Right lung (tissue), 5 donors: Measurements from ENCODE around the gene HGS. TPM values are rescaled to one million over a fixed set of nuclear protein-coding genes. Genes with fewer than 3 reads are reported as not detected.
"Not testable (repeated sequence)": the region's sequence is repeated elsewhere in the genome, so short reads cannot be mapped to it uniquely, and the experiment has no call there.

Source experiments
- DNase-seq, 2 donors: peaks; one replicate each; pipeline ENCODE4 v3.0.0-alpha.2; 2013
- polyA plus RNA-seq, 5 donors: library from polyadenylated mRNA; unstranded; fragments of 120-200 nt; gene quantifications; one replicate each; pipeline versions ENCODE4 v1.2.1 to v1.2.3, GENCODE V29; 2013; ENCODE audit warnings: inconsistent platforms in 1 of 5, low replicate concordance in 1 of 5; ENCODE audit not compliant: insufficient read length in 5 of 5, insufficient read depth in 1 of 5

Gene HGS
- polyA plus RNA-seq, 5 donors = 76.4 to 92.3 (median 82.1) TPM

DNA sequence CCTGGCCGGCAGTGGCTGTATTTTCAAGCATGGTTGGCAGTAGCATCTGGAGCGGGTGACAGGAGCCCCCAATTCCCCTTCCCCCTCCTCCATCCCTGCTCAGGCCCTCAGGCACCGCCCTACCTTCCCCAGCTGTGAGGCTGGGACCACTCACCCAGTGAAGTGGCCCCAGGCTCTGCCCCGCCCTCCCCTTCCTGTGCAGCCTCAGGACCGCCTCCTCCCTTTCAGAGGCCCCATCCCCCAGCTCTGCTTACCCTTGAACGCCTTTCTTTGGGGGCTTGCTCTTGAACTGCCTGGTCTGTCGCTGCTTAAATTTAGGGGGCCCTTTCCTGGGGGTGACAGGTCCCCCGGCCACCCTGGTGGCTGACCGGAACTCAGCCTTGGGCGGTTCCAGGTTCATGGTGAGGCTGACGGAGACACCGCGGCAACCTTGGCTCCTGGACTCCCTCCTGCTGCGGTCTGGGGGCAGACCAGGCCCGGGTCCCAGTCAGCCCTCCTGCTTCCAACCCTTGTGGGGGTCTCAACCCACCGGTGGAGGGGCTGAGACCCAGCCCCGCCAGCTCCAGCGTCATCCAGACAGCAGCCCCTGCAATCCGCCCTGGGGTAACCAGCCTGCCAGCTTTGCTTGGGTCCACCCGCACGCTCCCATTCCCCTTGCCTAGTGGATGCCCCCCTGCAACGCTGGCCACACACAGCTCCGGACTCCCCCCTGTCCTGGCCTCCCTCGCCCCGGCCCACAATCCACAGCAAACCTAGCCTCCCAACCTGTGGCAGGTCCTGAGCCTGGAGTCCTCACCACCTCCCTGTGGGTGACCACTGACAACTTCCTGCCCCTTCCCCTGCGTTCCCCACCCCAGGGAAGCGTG lies 30.7 kb upstream of the HGS start:
- no peak for DNase-seq

DNA sequence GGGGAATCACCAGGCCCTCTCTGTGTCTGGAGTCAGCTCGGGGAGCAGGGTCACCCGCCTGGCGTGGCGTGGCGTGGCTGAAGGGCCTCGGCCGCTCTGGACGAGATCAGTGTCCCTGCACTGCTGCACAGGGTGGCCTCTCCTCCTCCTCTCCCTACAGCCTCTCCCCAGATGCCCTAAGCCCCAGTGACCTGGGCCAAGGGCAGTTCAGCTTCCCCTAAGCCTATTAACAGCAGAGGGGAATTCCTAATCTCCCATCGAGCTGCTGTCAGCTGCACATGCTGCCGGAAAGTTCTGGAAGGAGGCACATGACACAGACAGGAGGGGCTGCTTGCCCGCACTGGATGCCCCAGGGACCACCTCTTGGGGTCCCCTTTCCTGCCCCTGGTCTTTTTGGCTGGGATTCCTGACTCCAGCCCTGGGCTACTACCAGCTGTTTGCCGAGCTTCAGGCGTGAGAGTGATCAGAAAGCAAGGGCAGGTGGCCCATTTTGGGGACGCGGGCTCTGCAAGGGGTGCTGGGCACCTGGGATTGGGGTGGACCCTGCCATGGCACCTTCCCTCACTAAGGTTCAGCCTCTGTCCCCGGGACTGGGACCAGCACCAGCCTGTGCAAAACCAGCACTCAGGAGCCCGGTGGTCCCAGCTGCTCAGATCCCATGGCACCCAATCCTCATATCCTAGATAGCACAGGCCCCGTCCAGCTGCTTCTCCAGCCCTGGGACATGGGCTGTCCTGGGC lies 28.3 kb upstream of the HGS start:
- no peak for DNase-seq

DNA sequence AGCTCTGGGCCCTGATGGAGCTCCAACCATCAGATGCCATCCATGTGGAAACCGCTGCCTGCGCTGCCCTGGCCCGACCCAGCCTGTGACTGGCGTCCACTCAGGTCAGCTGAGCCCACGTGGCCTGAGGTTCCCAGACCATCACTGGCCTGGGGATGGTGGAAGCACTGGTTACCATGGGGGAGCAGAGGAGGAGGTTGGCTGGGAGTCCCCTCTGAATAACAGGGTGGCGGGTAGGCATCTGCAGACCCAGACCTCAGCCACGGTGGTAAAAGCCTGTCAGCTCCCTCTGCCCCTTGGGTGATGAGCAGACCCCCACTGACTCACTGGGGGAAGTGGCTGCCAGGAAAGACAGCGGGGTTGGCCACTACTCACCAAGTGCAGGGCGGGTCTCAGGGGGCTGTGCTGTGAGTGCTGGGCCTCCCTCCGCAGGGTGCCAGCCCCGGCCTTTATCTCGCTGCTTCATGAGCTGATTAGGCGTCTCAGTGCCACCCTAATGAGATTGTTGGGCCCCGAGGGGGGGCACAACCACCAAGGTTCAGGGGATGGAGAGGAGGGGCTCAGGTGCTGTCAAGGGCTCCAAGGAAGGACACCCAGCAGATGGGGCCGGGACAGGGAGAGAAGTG lies 27.6 kb upstream of the HGS start, which contains the start of gene PDE6G:
Gene PDE6G (minus strand): TSS at position 425 of the 626 bp plus-strand sequence. CDS start 3,237 bp downstream, outside the sequence.
- no peak for DNase-seq

DNA sequence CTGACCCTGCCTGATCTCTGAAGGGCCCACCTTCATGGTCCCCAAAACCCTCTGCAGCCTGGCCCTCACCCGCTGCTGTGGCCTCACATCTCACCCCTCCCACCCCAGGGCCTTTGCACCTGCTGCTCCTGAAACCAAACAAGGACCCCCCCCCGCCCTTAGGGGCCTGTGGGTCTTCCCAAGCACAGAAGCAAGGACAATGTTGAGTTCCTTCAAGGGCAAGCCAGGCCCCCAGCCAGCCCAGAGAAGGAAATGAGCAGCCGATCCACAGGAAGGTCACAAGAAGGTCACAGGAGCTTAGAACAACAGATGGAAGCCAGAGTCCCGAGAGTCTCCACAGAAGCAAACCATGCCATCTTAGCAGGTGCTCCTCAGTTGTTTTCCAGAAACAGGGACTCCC lies 27.0 kb upstream of the HGS start:
- DNase-seq = no peak

DNA sequence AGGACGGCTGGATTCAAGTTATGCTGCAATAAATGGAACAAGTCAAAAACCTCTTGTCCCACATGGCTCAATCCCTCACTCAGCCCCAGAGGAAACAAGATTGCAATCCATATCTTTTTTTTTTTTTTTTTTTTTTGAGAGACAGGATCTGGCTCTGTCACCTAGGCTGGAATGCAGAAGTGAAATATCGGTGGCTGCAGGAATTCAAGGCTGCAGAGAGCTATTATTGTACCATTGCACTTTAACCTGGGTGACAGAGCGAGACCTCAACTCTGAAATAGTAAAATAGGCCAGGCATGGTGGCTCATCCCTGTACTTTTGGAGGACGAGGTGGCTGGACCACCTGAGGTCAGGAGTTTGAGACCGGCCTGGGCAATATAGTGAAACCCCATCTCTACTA lies 24.8 kb upstream of the HGS start:
- no peak for DNase-seq

DNA sequence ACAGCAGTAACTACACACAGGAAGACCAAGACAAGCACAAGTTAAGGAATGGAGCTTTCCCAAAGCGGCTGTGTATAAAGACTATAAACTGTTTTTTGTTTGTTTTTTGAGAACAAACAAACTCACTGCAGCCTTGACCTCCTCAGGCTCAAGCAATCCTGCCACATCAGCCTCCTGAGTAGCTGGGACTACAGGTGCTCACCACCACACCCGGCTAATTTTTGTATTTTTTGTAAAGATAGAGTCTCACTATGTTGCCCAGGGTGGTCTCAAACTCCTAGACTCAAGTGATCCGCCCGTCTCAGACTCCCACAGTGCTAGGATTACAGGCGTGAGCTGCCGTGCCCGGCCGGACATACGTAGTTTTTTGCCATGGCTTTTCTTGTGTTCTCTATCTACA lies 23.4 kb upstream of the HGS start:
- no peak for DNase-seq

DNA sequence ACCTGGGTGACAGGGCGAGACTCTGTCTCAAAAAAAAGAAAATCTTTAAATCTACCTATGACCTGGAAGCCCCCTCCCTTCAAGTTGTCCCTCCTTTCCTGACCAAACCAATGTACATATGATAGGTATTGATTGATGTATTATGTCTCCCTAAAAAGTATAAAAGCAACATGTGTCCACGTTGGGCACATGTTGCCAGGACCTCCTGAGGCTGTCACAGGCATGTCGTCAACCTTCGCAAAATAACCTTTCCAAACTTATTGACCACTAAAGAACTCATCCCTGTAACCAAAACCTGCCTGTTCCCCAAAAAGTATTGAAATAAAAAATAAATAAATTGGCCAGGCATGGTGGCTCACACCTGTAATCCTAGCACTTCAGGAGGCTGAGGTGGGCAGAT lies 21.8 kb upstream of the HGS start:
- DNase-seq = no peak

DNA sequence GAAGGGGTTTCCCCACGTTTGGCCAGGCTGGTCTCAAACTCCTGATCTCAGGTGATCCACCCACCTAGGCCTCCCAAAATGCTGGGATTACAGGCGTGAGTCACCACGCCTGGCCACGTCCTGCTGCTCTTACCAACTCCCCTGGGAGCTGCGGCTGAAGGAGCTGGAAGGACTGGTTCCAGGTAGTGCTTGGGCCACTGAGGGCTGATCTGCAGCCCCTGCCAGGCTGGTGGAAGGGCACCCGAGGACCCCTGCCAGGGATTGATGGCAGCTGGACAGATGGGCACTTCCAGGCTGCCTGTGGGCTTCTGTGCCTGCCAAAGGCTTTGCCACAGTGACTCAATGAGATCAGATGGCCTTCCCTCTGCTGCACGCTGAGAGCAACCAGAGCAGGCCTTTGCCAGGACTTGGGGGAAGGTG lies 19.8 kb upstream of the HGS start:
- no peak for DNase-seq

DNA sequence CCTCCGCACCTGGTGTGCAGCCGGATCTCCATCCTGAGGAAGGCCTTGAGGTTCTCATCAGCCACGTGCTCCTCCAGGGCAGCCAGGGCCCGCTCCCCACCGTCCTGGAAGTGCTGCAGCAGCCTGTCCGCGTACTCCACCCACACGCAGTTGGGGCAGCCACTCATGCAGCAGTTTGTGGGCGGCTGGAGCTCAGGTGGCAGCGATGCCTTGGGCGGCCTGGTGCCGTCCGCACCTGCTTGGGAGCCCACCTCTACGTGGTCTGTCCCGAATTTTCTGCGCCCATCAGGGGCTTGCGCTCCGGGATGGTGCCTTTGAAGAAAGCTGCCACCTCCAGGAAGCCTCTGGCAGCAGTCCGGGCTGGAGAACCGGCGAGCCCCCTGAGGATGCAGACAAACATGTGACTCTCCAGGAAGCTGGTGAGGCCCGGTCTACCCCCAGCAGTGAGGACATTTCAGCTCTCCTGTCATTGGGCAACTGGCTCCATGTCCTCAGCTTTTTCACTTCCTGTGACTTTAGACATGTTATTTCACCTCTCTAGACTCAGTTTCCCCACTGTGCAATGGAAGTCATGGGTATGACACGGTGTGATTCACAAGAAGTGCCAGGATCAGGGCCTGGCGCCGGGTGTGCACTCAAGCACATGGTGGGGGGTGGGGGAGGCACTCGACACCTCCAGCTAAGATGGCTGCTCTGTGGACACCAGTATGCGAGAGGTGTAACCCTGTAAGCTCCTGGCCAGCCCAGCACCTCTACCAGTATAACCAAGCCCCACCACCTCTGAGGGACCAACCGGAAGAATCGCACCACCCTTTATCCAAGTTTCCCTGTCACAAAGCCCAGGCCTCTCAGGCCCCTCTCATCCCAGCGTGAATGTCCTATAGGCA lies 18.4 kb upstream of the HGS start:
- DNase-seq = no peak

DNA sequence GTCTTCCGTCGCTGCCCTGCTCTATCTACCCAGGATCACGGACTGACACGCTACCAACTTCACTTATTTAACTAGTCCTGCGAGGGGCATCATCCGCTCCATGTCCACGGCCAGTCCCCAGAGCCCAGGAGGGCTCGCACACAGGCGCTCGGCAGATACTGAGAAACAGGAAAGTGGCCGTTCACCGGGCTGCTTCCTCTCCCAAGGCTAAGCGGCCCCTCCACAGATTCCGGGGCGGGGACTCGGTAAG lies 17.8 kb upstream of the HGS start:
- no peak for DNase-seq

DNA sequence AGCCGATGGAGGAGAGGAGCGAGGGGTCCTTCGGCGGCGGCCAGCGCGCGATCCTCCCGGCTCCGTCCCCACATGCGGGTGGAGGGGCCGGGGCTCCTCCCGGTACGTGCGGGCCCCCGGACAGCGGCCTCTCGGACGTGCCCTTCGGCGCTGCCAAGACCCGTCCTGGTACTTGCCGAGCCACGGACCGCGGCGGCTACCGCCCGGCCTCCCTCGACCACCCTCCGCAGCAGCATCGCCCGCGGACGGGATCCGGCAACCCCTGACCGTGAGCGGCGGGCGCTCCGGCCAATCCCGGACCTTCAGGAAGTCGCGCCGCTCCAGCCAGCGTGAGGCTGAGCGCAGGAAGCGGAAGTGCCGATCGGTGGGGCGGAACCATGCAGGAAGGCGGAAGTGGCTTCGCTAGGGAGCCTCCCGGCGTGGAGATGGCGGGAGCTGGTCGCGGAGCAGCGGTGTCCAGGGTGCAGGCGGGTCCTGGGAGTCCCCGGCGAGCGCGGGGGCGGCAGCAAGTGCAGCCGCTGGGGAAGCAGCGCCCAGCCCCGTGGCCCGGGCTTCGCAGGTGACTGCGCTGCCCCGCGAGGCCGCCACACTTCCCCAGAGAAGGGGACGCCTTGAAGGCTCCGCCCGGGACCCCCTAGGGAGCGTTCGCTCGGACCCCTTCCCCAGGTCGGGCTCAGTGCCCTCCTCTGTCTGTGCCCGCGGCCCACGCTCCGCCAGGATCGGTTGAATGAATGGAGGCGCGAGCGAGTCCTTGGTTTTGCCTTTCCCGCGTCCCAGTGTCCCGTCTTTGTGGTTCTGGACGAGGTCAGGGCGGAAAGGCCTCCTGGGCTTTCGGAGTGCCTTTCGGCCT lies 17.2 kb upstream of the HGS start, which contains the start of the genes CCDC137 and OXLD1:
Gene CCDC137 (plus strand): TSS at position 396 of the 850 bp plus-strand sequence. CDS start 30 bp downstream, at position 426.
Gene OXLD1 (minus strand): TSS at position 264 of the 850 bp plus-strand sequence. CDS start 28 bp downstream, at position 236.
- peak; percentile 92 for DNase-seq

DNA sequence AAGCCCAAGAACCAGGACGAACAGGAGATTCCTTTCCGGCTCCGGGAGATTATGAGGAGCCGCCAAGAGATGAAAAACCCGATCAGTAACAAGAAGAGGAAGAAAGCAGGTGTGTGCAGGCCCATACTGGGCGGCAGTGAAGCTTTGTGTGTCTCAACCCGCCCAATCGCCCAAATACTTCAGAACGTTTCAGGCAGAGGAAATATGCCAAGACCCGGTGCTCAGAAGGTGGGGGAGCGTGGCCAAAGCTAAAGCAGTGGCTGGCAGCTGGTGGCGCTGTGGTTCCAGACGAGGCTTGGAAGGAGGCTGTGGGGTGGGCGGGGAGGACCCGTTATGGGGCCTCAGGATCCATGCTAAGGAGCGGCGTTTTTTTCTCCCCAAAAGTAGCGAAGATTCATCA lies 16.1 kb upstream of the HGS start:
- DNase-seq = no peak

DNA sequence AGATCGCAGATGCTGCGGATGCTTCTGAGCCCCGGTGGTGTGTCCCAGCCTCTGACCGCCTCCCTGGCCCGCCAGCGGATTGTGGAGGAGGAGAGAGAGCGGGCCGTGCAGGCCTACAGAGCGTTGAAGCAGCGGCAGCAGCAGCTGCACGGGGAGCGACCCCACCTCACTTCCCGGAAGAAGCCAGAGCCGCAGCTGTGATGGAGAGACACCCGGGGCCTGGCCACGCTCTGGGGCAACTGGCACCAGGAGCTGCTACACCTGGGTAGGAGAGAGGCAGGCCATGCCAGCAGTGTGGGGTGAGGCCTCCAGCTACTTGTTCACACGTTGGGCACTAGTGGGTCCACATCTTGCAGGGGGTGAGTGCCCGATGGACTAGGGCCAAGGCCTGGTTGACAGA lies 11.3 kb upstream of the HGS start:
- no peak for DNase-seq

DNA sequence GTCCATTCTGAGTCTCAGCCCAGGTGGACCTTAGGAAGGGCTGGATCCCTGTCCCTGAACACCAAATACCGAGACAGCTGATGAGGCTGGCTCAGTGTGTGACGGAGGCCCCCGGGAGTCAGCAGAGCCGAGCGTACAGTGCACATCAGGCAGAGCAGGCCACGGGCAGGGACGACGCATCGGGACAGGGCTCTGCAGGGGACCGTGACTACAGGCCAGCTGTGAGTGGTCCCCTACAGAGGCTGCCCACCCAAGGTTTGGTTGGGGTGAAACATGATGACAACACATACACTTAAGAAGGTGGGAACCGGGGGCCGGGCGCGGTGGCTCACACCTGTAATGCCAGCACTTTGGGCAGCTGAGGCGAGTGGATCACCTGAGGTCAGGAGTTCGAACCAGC lies 10.9 kb upstream of the HGS start:
- DNase-seq = no peak

DNA sequence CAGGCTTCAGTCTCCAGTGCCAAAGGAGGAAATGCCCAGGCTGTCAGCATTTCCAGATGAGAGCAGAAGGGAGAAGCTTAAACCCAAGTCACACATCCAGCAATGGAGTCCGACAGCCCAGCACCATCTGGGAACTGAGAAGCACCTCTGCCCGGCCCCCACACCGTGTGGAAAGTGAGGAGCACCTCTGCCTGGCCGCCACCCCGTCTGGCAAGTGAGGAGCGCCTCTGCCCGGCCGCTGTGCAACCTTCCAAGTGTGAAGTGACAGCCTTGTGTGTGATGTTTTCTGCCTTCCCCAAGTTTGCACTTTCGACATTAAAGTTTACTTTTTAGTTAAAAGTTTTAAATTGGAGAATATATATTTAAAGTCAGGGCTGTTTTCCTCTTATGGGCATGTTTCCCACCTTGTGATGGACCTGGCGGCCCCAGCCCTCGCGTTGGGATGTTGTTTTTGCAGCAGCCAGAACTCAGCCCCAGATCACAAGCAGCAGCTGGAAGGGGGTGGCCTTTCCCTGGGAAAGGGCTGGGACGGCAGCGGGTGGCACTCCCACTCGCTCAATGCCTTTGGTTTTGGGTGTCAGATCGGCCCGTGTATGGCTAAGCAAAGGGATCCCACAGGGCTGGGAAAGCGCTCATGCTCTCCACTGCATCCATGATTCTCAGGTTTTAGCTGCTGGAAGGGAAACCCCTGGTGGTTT lies 10.1 kb upstream of the HGS start:
- DNase-seq = no peak

DNA sequence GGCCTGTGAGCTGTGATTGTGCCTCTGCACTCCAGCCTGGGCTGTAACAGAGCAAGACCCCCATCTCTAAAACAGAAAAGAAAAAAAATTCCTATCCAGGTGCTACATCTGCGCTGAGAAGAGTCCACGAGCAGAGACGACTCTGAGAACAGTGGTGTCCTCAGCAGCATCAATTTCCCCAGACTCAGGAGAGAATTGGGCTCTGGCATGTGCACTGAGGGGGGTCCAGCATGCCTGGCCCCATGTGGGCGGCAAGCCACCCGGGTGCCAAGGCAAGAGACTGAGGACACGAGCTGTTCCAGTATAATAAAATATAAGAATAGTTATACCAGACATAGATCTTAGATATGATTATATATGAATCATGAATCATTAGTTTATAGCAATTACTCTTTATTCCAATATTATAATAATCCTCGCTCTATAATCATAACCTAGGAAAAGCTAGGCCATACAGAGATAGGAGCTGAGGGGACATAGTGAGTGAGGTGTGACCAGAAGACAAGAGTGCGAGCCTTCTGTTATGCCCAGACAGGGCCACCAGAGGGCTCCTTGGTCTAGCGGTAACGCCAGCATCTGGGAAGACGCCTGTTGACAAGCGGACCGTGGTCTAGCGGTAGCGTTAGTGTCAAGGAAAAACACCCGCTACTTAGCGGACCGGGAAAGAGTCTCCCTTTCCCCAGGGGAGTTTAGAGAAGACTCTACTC lies 8.1 kb upstream of the HGS start:
- not testable (repeated sequence) for DNase-seq

DNA sequence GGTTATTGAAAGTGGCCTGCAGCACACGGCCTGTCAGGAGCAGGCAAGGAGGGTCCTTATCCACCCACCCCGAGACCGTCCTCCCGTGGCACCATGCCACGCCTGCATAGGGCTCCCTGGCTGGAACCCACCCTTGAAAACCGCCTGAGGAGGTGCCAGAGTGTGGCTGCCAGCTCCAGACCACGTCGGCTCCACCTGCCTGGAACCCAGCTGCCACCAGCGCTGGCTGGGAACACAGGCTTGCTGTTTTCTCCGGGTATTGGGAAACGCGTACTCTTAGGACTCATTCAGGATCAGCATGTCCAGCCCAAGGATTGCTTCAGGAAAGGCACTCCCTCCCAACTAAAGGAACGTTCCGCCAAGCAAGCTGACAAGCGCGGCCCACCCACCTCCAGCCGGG lies 6.9 kb upstream of the HGS start:
- DNase-seq = no peak

DNA sequence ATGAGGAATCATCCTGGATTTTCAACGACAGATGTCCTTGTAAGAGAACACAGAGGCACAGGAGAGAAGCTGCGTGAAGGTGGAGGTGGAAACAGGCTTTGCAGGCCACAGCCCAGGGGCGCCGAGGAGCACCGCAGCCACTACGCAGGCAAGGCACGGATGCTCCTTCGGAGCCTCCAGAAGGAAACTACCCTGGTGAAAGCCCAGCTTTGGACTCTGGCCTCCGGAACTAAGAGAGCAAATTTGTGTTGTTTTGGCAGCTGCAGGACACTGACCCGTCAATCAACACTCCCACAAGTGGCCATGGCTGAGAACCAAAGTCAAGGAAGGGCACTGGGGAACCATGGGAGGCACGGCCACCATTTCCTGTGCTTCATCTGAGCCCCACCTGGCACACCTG lies 3.7 kb upstream of the HGS start:
- no peak for DNase-seq

DNA sequence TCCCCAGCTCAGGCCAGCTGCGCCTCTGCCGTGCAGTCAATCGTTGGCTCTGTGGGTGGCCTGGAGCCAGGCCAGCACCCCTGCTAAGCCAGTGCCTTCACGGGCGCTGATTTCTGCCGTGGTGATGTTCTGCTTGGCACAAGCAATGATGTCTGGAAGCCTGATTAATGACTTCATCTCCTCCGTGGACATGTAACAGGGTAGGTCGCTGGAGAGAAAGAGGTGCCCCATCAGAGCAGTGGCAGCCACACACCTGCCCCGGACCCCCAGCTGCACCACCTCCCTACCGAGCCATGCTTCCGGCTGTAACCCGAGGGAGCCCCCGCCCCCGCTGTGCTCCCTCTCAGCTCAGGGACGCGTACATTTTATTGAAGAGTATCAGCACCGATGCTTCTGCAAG lies 2.1 kb upstream of the HGS start:
- no peak for DNase-seq
